Measurements from ENCODE around the gene DCST2. TPM values are rescaled to one million over a fixed set of nuclear protein-coding genes. Genes with fewer than 3 reads are reported as not detected.

Gene DCST2
- total RNA-seq, 1 donor from 2014 or later, result 5.5 TPM

DNA sequence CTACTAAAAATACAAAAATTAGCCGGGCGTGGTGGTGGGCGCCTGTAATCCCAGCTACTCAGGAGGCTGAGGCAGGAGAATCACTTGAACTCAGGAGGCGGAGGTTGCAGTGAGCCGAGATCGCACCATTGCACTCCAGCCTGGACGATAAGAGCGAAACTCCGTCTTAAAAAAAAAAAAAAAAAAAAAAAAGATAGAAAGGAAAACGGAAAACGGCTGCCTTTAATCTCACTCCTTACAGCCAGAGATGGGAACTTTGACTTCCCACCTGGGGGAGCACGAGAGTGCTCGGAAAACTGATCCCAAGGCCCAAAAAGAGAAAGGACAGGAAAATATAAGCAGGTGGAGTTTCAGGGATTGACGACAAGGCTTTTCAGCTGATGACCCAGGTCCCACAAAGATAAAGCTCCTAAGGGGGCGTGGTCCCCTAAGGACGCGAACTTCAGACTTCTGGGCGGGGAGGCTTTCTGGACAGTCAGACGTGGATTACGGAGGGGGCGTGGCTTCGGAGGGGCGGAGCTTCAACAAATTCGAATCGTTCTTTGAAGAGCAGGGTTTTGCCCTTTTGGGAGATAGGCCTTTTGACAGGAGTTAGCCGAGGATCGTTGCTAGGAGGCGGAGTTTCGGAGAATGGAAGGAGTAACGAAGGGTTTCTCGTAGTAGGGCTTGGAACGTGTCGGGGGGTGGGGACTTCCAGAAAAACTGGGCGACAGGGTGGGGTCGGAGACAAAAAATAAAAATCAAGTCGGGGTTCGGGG is 60.1 kb downstream of the DCST2 start:
- ATAC-seq (peak; percentile 62), DNase-seq (ENCODE audit: low spot score) (peak; percentile 99)
- intact Hi-C loops (cut with DNase I), result no loop called here

DNA sequence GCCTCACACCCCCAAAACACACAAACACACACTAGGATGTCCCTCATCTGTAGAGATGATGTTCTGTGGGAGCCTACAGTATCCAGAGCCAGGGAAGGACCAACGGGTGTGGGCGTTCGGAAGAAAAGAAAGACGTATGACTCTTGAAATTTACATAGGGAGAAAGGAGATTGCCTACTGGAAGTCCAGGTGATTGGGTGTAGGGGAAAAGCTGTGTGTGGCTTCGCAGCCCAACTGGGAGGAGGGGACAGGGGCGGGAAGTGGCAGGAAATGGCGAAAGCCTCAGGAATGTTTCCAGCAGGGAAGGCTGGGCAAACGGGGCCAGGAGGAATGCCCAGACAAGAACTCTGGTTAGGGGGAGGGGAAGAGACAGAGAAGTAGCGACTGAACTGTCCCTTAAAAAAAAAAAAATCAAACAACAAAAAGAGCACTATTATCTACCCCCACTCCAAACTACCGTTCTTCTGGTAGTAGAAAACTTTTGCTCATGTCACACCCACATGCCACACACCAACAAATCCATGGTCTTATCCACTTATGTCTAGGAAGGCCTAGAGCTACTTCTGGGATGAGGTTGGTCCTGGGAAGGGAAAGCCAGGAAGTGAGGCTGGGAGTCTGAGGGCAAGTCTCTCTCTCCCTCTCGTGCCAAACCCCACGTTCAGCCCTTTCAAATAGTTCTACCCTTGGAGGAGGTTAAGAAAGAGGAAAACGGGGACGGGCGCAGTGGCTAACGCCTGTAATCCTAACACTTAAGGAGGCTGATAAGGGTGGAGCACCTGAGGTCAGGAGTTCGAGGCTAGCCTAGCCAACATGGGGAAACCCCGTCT is 60.9 kb downstream of the DCST2 start:
- ATAC-seq (no peak), DNase-seq (ENCODE audit: low spot score) (no peak)
- intact Hi-C loops (cut with DNase I), result no loop called here

DNA sequence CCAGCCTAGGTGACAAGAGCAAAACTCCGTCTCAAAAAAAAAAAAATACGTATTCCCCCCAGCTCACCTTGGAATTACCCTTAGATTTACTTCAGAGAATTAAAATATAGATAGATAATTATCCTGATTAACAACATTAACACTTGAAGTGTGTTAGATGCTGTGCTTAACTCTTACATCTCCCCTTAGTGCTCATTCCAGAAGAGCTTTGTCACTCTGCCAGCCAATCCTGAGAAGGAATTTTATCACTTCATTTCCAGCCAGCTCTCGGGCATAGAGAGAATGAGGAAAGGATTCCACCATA is 61.4 kb downstream of the DCST2 start:
- DNase-seq (ENCODE audit: low spot score) (no peak), ATAC-seq (no peak)
- intact Hi-C loops (cut with DNase I), result no loop called here

DNA sequence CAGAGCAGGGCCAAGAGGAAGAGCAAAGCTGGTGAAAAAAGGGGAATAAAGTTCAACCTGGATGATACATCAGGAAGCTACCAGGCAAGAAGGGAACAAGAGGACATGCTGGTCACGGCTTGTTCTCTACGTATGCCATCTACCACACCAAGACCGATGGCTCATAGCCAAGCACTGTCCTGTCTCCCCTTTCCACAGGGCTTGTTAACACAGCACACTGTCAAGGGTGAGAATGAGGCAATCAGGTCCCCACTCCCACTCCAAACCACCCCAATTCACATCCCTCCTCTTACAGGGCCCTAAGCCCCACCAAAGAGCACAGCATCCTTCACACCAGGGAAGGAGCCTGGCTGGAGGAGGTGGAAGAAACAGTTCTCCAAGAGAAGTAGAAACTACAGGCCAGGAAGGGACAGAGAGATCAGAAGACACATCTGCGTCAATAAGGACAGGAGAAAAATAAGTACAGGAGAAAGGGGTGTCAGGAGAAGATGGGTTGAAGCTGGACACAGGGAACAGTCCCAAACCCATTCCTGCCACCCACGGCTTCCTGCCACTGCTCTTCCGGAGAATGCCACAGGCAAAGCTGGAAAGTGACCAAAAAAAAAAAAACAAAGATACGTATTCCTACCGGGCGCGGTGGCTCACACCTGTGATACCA is 62.1 kb downstream of the DCST2 start:
- intact Hi-C loops (cut with DNase I), result no loop called here
- ATAC-seq (no peak), DNase-seq (ENCODE audit: low spot score) (no peak)

DNA sequence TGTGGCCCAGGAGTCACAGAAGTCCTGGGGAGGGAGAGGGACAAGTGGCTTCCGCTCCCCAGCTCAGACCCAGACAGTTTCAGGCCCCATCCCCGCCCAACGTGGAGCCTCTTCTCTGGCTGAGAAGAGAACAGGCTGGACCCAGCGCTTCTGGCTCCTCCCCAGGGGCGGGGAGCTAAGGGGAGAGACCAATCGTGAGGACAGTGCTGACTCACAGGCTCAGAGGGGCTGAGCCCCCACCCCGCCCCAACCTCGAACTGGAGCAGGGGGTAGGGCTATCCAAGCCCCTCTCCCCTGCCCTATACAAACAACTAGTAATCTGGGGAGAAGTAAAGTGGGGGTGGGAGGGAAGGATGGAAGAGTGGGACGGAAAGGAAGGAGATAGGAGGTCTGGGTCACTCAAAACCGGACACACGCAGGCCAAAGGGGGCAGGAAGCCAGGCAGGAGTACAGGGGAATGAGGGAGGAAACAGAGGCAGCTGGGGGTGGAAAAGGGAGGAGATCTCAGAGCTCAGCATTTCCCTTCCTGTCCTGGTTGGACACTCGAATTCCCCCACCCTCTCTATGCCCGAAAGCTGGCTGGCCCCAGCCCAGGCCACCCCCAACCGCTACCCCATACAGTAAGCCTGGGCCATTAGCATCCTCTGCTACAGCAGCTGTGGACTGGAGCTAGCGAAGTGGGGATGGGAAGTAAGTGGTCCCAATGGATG is 62.8 kb downstream of the DCST2 start, which contains the start of gene SHC1:
TSS of gene SHC1 (minus strand) at position 117 of the 710 bp plus-strand sequence. CDS start 221 bp downstream, outside the sequence.
- intact Hi-C loops (cut with DNase I), result no loop called here
- DNase-seq (ENCODE audit: low spot score) (peak; percentile 97), ATAC-seq (peak; percentile 74)

DNA sequence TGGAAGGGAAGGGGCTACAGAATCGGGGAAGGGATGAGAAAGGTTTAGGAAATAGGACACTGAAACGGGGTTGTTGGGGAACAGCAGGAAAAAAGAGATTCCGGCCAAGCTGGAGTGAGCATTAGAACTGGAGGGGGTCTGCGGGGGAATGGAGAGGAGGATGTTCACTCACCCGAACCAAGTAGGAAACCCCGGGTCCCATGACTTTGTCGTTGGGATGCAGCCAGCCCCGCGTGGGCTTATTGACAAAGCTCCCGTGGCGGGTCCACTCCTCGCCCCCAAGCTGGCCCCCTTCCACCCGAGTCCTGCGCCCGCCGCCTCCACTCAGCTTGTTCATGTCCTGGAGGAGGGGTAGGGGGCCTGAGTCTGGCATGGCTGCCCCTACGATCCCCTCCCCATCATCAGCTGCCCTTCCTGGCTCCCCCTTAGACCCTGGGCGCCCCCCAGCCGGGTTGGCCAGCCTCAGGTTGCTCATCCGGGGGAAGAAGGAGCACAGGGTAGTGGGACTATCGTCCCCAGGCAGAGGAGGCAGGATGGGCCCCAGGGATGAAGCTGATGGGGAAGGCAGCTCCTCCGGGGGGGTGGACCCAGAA is 63.6 kb downstream of the DCST2 start:
- ATAC-seq (no peak), DNase-seq (ENCODE audit: low spot score) (peak; percentile 80)
- intact Hi-C loops (cut with DNase I), result no loop called here

DNA sequence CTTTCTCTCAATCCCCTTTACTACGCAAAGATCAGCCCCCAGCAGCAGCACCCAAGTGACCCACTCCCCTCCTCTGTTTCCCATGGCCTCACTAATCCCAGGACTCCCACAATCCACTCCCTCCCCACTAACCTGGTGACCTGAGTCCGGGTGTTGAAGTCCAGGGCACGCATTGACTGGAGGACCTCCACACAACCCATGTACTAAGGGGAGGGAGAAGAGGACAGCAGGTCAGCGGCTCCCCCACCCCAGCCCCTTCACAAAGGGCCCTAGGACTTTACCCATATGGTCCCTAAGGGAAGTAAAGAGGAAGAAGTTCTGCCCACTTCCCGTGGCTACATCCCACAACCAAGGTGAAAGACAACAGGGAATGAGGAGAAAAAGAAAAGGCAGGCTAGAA is 64.3 kb downstream of the DCST2 start:
- DNase-seq (ENCODE audit: low spot score) (no peak), ATAC-seq (no peak)
- intact Hi-C loops (cut with DNase I), result no loop called here

DNA sequence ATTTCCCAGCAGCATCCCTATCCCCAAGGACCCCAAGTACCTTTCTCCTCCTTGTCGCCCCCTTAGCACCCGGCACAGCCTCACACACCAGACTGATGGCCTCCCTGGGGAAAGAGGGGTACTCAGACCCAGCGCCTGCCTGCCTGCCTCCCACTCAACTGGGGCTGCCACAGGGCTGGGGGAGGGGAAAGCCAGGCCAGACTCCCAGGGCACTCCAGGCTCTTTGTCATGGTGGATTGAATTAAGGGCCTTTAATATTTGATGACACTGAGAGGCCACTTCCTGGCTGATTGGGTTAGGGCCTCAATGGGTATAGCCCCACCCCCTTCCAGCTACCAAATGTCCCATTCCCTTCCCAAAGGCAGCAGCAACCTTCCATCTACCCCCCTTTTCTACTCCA is 64.8 kb downstream of the DCST2 start:
- no peak for DNase-seq (ENCODE audit: low spot score)
- intact Hi-C loops (cut with DNase I), result no loop called here
- no peak for ATAC-seq

Small RNAs within 50 kb of the gene (microRNA-seq; reads per million reads assigned to microRNA genes)
- gene MIR4258, result not detected

Other genes with a start within 250 kb of the DCST2 start
- gene KCNN3, start 163.5 kb downstream of the DCST2 start, total RNA-seq, result 1.8 TPM
- 30.4 TPM for gene PMVK, start 97.1 kb downstream of the DCST2 start, total RNA-seq
- gene PBXIP1, start 77.7 kb downstream of the DCST2 start, total RNA-seq, result 71.1 TPM
- 25.0 TPM for gene PYGO2, start 72.0 kb downstream of the DCST2 start, total RNA-seq
- 92.5 TPM for gene SHC1, start 63.0 kb downstream of the DCST2 start, total RNA-seq
- 31.7 TPM for gene CKS1B, start 59.1 kb downstream of the DCST2 start, total RNA-seq
- gene FLAD1, start 50.4 kb downstream of the DCST2 start, total RNA-seq, result 24.3 TPM
- gene LENEP, start 40.2 kb downstream of the DCST2 start, total RNA-seq, result not detected
- 45.3 TPM for gene ZBTB7B, start 31.0 kb downstream of the DCST2 start, total RNA-seq
- gene DCST1, start within 50 bp of the DCST2 start, total RNA-seq, result 0.31 TPM
- gene ADAM15, start 17.5 kb upstream of the DCST2 start, total RNA-seq, result 147 TPM
- gene EFNA4, start 30.0 kb upstream of the DCST2 start, total RNA-seq, result 3.1 TPM
- gene EFNA3, start 45.1 kb upstream of the DCST2 start, total RNA-seq, result 2.4 TPM
- gene EFNA1, start 94.1 kb upstream of the DCST2 start, total RNA-seq, result 49.0 TPM
- gene SLC50A1, start 102.1 kb upstream of the DCST2 start, total RNA-seq, result 20.8 TPM
- gene DPM3, start 106.8 kb upstream of the DCST2 start, total RNA-seq, result 75.3 TPM
- 162 TPM for gene KRTCAP2, start 139.5 kb upstream of the DCST2 start, total RNA-seq
- gene TRIM46, start 140.1 kb upstream of the DCST2 start, total RNA-seq, result 4.8 TPM
- gene THBS3, start 174.1 kb upstream of the DCST2 start, total RNA-seq, result 58.8 TPM
- 20.0 TPM for gene MTX1, start 174.9 kb upstream of the DCST2 start, total RNA-seq
- 28.4 TPM for gene ENTREP3, start 221.7 kb upstream of the DCST2 start, total RNA-seq
- gene SCAMP3, start 228.6 kb upstream of the DCST2 start, total RNA-seq, result 44.0 TPM
- gene CLK2, start 239.7 kb upstream of the DCST2 start, total RNA-seq, result 57.8 TPM
- gene HCN3, start 243.7 kb upstream of the DCST2 start, total RNA-seq, result 8.0 TPM

All from sciatic nerve (tissue), 2 donors.